Small intestine (tissue), 7 donors: Measurements from ENCODE around the gene MCF2L. TPM values are rescaled to one million over a fixed set of nuclear protein-coding genes. Genes with fewer than 3 reads are reported as not detected.

ENCODE experiments used
- DNase-seq, 2 donors: peaks; one replicate each; pipeline versions ENCODE4 v3.0.0 to v3.0.0-alpha.2; 2013
- FAIRE-seq: peaks from 2 replicates; lab custom pipeline; 2012; peaks lifted over from hg19 to GRCh38; lab: Jason Lieb, UNC
- H3K27ac ChIP-seq, 3 donors: one replicate each; pipeline ENCODE4 v1.5.1; 2013; ENCODE audit warnings: low read length in 2 of 3, mild to moderate bottlenecking in 2 of 3, control low read depth in 1 of 3, inconsistent platforms in 1 of 3, low read depth in 1 of 3, moderate library complexity in 1 of 3
- H3K27me3 ChIP-seq, 3 donors: one replicate each; pipeline ENCODE4 v1.6.1; 2013; ENCODE audit warnings: low read length in 3 of 3, inconsistent platforms in 1 of 3; ENCODE audit not compliant: control insufficient read depth in 3 of 3, insufficient read depth in 3 of 3
- H3K36me3 ChIP-seq, 3 donors: one replicate each; pipeline ENCODE4 v1.6.1; 2013; ENCODE audit warnings: low read length in 3 of 3, inconsistent platforms in 1 of 3, low read depth in 1 of 3, mild to moderate bottlenecking in 1 of 3, moderate library complexity in 1 of 3; ENCODE audit not compliant: control insufficient read depth in 3 of 3, insufficient read depth in 2 of 3
- H3K4me1 ChIP-seq, 3 donors: one replicate each; pipeline ENCODE4 v1.6.1; 2013; ENCODE audit warnings: low read length in 2 of 3, inconsistent platforms in 1 of 3, low read depth in 1 of 3, mild to moderate bottlenecking in 1 of 3, moderate library complexity in 1 of 3; ENCODE audit not compliant: control insufficient read depth in 3 of 3, insufficient read depth in 2 of 3
- H3K4me3 ChIP-seq, 3 donors: one replicate each; pipeline ENCODE4 v1.5.1; 2013; ENCODE audit warnings: low read length in 3 of 3, control low read depth in 1 of 3, inconsistent platforms in 1 of 3, low read depth in 1 of 3, mild to moderate bottlenecking in 1 of 3, moderate library complexity in 1 of 3
- H3K9me3 ChIP-seq, 2 donors: one replicate each; pipeline ENCODE4 v1.6.1; 2013; ENCODE audit warnings: low read depth in 1 of 2, low read length in 1 of 2; ENCODE audit not compliant: control insufficient read depth in 2 of 2, insufficient read depth in 1 of 2
- WGBS, 3 donors: extraction: QIAGEN DNeasy Blood & Tissue Kit; methylation state at CpG; one replicate each; pipeline ENCODE4 v1.1.7; 2013; 5-methylcytosine and 5-hydroxymethylcytosine counted together
- polyA plus RNA-seq, 4 donors: library from polyadenylated mRNA; stranded (reverse) in 3 of 4; unstranded in 1 of 4; fragments of 200-250 nt in 3 of 4; fragments of 120-200 nt in 1 of 4; gene quantifications; one replicate each; pipeline versions ENCODE4 v1.2.1 to v1.2.3, GENCODE V29; 2013
- donor health status: healthy with polysubstance abuse.
- donor health status: control.
- donor health status: control.
- donor health status: Bipolar disorder and iron deficiency.
- donor health status: healthy.

Gene MCF2L
- polyA plus RNA-seq, 4 donors, result 12.2 to 37.1 (median 22.0) TPM

- peaks cover 0 to 45% (median 0%) of the 10 kb centered on the region in 3 donors for H3K4me1 ChIP-seq
Observed at GRCh38 chr13:112996671-112997091, 27.7 kb downstream of the MCF2L start.

GRCh38 chr13:112997188-112998130 lies 28.4 kb downstream of the MCF2L start:
- Histone ChIP-seq H3K27me3 (no peaks in the 10 kb centered on the region), H3K4me3 (no peak overlapping the region), H3K4me1 (peaks cover 0 to 50% (median 0%) of the 10 kb centered on the region in 3 donors), H3K36me3 (peaks cover 0 to 20% (median 0%) of the 10 kb centered on the region in 3 donors), H3K9me3 (no peaks in the 10 kb centered on the region), H3K27ac (peak overlapping the region in 2 of 3 donors; percentile 57 to 59)
- 43 to 66% (median 48%) methylated on average over 30 of the region's 30 CpGs for WGBS, 3 donors
- DNase-seq, result peak; percentile 48 to 51
- no peak for FAIRE-seq

More at GRCh38 chr13:112996671-112997091, 27.7 kb downstream of the MCF2L start:
- no peak overlapping the region for H3K4me3 ChIP-seq
- peaks cover 0 to 22% (median 0%) of the 10 kb centered on the region in 3 donors for H3K36me3 ChIP-seq
- H3K9me3 ChIP-seq, result no peaks in the 10 kb centered on the region
- no peaks in the 10 kb centered on the region for H3K27me3 ChIP-seq
- DNase-seq, result peak in 1 of 2 donors; percentile 79
- peak overlapping the region in 2 of 3 donors; percentile 53 to 57 for H3K27ac ChIP-seq
- no peak for FAIRE-seq
- 23 to 65% (median 39%) methylated on average over 18 to 19 of the region's 19 CpGs for WGBS, 3 donors

- 39 to 66% (median 56%) methylated on average over 23 of the region's 23 CpGs for WGBS, 3 donors
- Histone ChIP-seq H3K4me1 (peaks cover 0 to 50% (median 0%) of the 10 kb centered on the region in 3 donors), H3K9me3 (no peaks in the 10 kb centered on the region), H3K27ac (peak overlapping the region in 1 of 3 donors; percentile 59), H3K36me3 (peaks cover 0 to 20% (median 0%) of the 10 kb centered on the region in 3 donors), H3K4me3 (no peak overlapping the region), H3K27me3 (no peaks in the 10 kb centered on the region)
- FAIRE-seq (no peak), DNase-seq (peak; percentile 77 to 85)
Observed at GRCh38 chr13:112998521-112999280, 29.7 kb downstream of the MCF2L start.

GRCh38 chr13:112999414-113000177 lies 30.6 kb downstream of the MCF2L start:
- H3K27me3 ChIP-seq, result no peaks in the 10 kb centered on the region
- H3K36me3 ChIP-seq, result peaks cover 0 to 27% (median 0%) of the 10 kb centered on the region in 3 donors
- H3K27ac ChIP-seq, result no peak overlapping the region
- 86 to 90% (median 89%) methylated on average over 32 of the region's 32 CpGs for WGBS, 3 donors
- no peaks in the 10 kb centered on the region for H3K9me3 ChIP-seq
- DNase-seq (no peak), FAIRE-seq (no peak)
- H3K4me1 ChIP-seq, result peaks cover 0 to 50% (median 0%) of the 10 kb centered on the region in 3 donors
- H3K4me3 ChIP-seq, result no peak overlapping the region

- H3K9me3 ChIP-seq, result no peaks in the 10 kb centered on the region
- no peaks in the 10 kb centered on the region for H3K27me3 ChIP-seq
- peaks cover 0 to 31% (median 0%) of the 10 kb centered on the region in 3 donors for H3K36me3 ChIP-seq
- H3K27ac ChIP-seq, result peak overlapping the region in 1 of 3 donors; percentile 52
- DNase-seq (no peak), FAIRE-seq (no peak)
- 86 to 88% (median 88%) methylated on average over 14 of the region's 14 CpGs for WGBS, 3 donors
- no peak overlapping the region for H3K4me3 ChIP-seq
- peaks cover 0 to 50% (median 0%) of the 10 kb centered on the region in 3 donors for H3K4me1 ChIP-seq
Observed at GRCh38 chr13:113000575-113000974, 31.6 kb downstream of the MCF2L start.

- peak; percentile 46 to 90 for DNase-seq
- H3K9me3 ChIP-seq, result no peaks in the 10 kb centered on the region
- FAIRE-seq, result no peak
- H3K4me3 ChIP-seq, result peak overlapping the region in 2 of 3 donors; percentile 32 to 54
- WGBS, 3 donors, result 11 to 23% (median 13%) methylated on average over 35 to 51 of the region's 51 CpGs
- peaks cover 0 to 42% (median 0%) of the 10 kb centered on the region in 3 donors for H3K4me1 ChIP-seq
- no peaks in the 10 kb centered on the region for H3K27me3 ChIP-seq
- H3K27ac ChIP-seq, result peak overlapping the region in 1 of 3 donors; percentile 52
- peaks cover 0 to 36% (median 0%) of the 10 kb centered on the region in 3 donors for H3K36me3 ChIP-seq
Observed at GRCh38 chr13:113001241-113002140, 32.5 kb downstream of the MCF2L start.
